Left lung (tissue), 8 donors: ENCODE results near the gene FGFR4. TPM values are rescaled to one million over a fixed set of nuclear protein-coding genes. Genes with fewer than 3 reads are reported as not detected.

Experiments used
- polyA plus RNA-seq, 6 donors: library from polyadenylated mRNA; unstranded; fragments of 120-200 nt; gene quantifications; one replicate each; pipeline ENCODE4 v1.2.1, GENCODE V29; 2013; ENCODE audit not compliant: insufficient read length in 6 of 6
- total RNA-seq, 2 donors: library from RNA; stranded (reverse); fragmentation: NEBNext Ultra II Directional; extraction: Animal tissue kit (Norgen Biotek cat#: 25700); gene quantifications; one replicate each; pipeline ENCODE4 v1.2.1, GENCODE V29; 2021
- donor health status: DM: no; HTN: yes; CAD: no.
- donor health status: DM: no; HTN: no; CAD: no.

The FGFR4 gene
- total and polyA plus RNA-seq, 8 donors, result 14.8 to 325 (median 198) TPM

Other genes starting within 250 kb of the FGFR4 start
- gene HK3, start 187.6 kb upstream of the FGFR4 start, total RNA-seq, result 10 to 100 TPM; 29.0 to 97.0 TPM
- gene HK3, start 187.6 kb upstream of the FGFR4 start, polyA plus RNA-seq, result 1 to 10 TPM in 4 of 6 donors, under 1 TPM in 2; 0.54 to 1.7 (median 1.4) TPM
- 10 to 100 TPM; 22.4 to 36.4 TPM for gene UIMC1, start 80.1 kb upstream of the FGFR4 start, total RNA-seq
- 10 to 100 TPM; 43.1 to 53.7 (median 44.8) TPM for gene UIMC1, start 80.1 kb upstream of the FGFR4 start, polyA plus RNA-seq
- 10 to 100 TPM; 13.1 TPM for gene ZNF346, start 64.2 kb upstream of the FGFR4 start, total RNA-seq
- gene ZNF346, start 64.2 kb upstream of the FGFR4 start, polyA plus RNA-seq, result 10 to 100 TPM; 25.6 to 30.4 (median 28.0) TPM
- gene NSD1, start 46.9 kb downstream of the FGFR4 start, total RNA-seq, result 10 to 100 TPM; 71.2 to 79.7 TPM
- 10 to 100 TPM; 45.8 to 57.8 (median 51.3) TPM for gene NSD1, start 46.9 kb downstream of the FGFR4 start, polyA plus RNA-seq
- 10 to 100 TPM; 30.3 to 36.2 TPM for gene RAB24, start 216.8 kb downstream of the FGFR4 start, total RNA-seq
- gene RAB24, start 216.8 kb downstream of the FGFR4 start, polyA plus RNA-seq, result 10 to 100 TPM; 24.2 to 39.7 (median 28.4) TPM
- 100 to 1,000 TPM in 1 of 2 donors, 10 to 100 TPM in 1; 87.8 to 154 TPM for gene PRELID1, start 216.9 kb downstream of the FGFR4 start, total RNA-seq
- 100 to 1,000 TPM in 1 of 6 donors, 10 to 100 TPM in 5; 72.3 to 103 (median 84.8) TPM for gene PRELID1, start 216.9 kb downstream of the FGFR4 start, polyA plus RNA-seq
- gene MXD3, start 225.0 kb downstream of the FGFR4 start, total RNA-seq, result 10 to 100 TPM; 10.8 to 12.4 TPM
- gene MXD3, start 225.0 kb downstream of the FGFR4 start, polyA plus RNA-seq, result 10 to 100 TPM; 17.0 to 36.5 (median 24.4) TPM